Fibroblast of lung (primary cell): ENCODE results near the gene FCSK. TPM values are rescaled to one million over a fixed set of nuclear protein-coding genes. Genes with fewer than 3 reads are reported as not detected.

Experiments used
- DNase-seq, 2 donors: peaks; one replicate each; pipeline versions ENCODE4 v3.0.0 to v3.0.0-alpha.2; 2010; ENCODE audit warnings: low read depth in 2 of 2
- H2AFZ ChIP-seq: 2 replicates; pipeline ENCODE4 v1.5.1; 2012; ENCODE audit warnings: low read length, control low read depth, inconsistent platforms
- H3K27ac ChIP-seq: 2 replicates; pipeline ENCODE4 v1.5.1; 2011; ENCODE audit warnings: low read length, control low read depth; ENCODE audit not compliant: insufficient read depth
- H3K27me3 ChIP-seq: 2 replicates; pipeline ENCODE4 v1.5.1; 2011; ENCODE audit warnings: mild to moderate bottlenecking, low read length; ENCODE audit not compliant: control insufficient read depth, insufficient read depth
- H3K36me3 ChIP-seq: 2 replicates; pipeline ENCODE4 v1.5.1; 2011; ENCODE audit warnings: low read length; ENCODE audit not compliant: control insufficient read depth, insufficient read depth
- H3K4me1 ChIP-seq: 2 replicates; pipeline ENCODE4 v1.5.1; 2011; ENCODE audit warnings: low read length; ENCODE audit not compliant: control insufficient read depth, insufficient read depth; ENCODE audit errors: extremely low read depth
- H3K4me2 ChIP-seq: 2 replicates; pipeline ENCODE4 v1.5.1; 2011; ENCODE audit warnings: low read length, control low read depth; ENCODE audit not compliant: insufficient read depth; ENCODE audit errors: extremely low read depth
- H3K4me3 ChIP-seq, 4 experiments: fragments of 200-600 bp in 1 of 4; sonication (generic) in 1 of 4; replicated peaks in 1 of 4; 2 replicates each; pipeline ENCODE4 v1.5.1; 2011 to 2016; ENCODE audit warnings: low read length in 4 of 4, low read depth in 3 of 4, mild to moderate bottlenecking in 3 of 4, control low read depth in 2 of 4, inconsistent platforms in 1 of 4, mixed read lengths in 1 of 4; ENCODE audit not compliant: insufficient read depth in 1 of 4; ENCODE audit errors: control extremely low read depth in 1 of 4
- H3K79me2 ChIP-seq: 2 replicates; pipeline ENCODE4 v1.5.1; 2012; ENCODE audit warnings: mild to moderate bottlenecking, low read length, inconsistent platforms; ENCODE audit not compliant: control insufficient read depth, insufficient read depth
- H3K9ac ChIP-seq: 2 replicates; pipeline ENCODE4 v1.5.1; 2011; ENCODE audit warnings: mild to moderate bottlenecking, low read length, control low read depth; ENCODE audit not compliant: insufficient read depth
- H3K9me3 ChIP-seq: 2 replicates; pipeline ENCODE4 v1.5.1; 2012; ENCODE audit warnings: low read depth, low read length; ENCODE audit not compliant: control insufficient read depth, insufficient read depth
- H4K20me1 ChIP-seq: 2 replicates; pipeline ENCODE4 v1.5.1; 2011; ENCODE audit warnings: low read length; ENCODE audit not compliant: control insufficient read depth, insufficient read depth; ENCODE audit errors: extremely low read depth
- CTCF ChIP-seq, 2 donors: IDR thresholded peaks in 1 of 2; conservative IDR thresholded peaks in 1 of 2; 1 replicate in 1 of 2; 2 replicates in 1 of 2; pipeline ENCODE4 v1.5.1; 2011 to 2012; ENCODE audit warnings: low read length in 2 of 2, control low read depth in 1 of 2, inconsistent platforms in 1 of 2, low read depth in 1 of 2, mild to moderate bottlenecking in 1 of 2
- EZH2 ChIP-seq: IDR thresholded peaks from 2 replicates; pipeline ENCODE4 v1.5.1; 2012; ENCODE audit warnings: low read length, control low read depth, mild to moderate bottlenecking; ENCODE audit errors: missing control alignments
- polyA plus RNA-seq, 2 donors: library from polyadenylated mRNA; depleted of rRNA in 1 of 2; stranded (reverse) in 1 of 2; unstranded in 1 of 2; fragments of >200 nt; gene quantifications; 2 replicates each; pipeline ENCODE4 v1.2.1, GENCODE V29; 2011 to 2012; ENCODE audit warnings: missing spikeins in 1 of 2
- total RNA-seq: library from RNA; depleted of rRNA; stranded (reverse); fragments of >200 nt; gene quantifications from 2 replicates; pipeline ENCODE4 v1.2.1, GENCODE V29; 2014

The FCSK gene
- total and polyA plus RNA-seq, 2 donors (not counting 1 experiment from before 2014, with no cell fraction given), result 4.9 to 13.5 TPM

GRCh38 chr16:70470927-70471341 is 16.5 kb downstream of the FCSK start:
- H3K27ac ChIP-seq, result no peak overlapping the region
- no peak overlapping the region for H3K9ac ChIP-seq
- no peak overlapping the region for H3K4me2 ChIP-seq
- no peaks in the 10 kb centered on the region for H3K27me3 ChIP-seq
- peaks cover 2% of the 10 kb centered on the region for H3K36me3 ChIP-seq
- no peaks in the 10 kb centered on the region for H3K79me2 ChIP-seq
- no peaks in the 10 kb centered on the region for H3K9me3 ChIP-seq
- TF ChIP-seq CTCF (conservative IDR thresholded peaks at IDR 0.05 in 1 of 2, IDR thresholded peaks at IDR 0.05 in 1 of 2; ENCODE audit: low read depth in 1 of 2, low read length in 2 of 2) (peak; percentile 6 to 42), EZH2 (no peak)
- H2AFZ ChIP-seq, result no peak overlapping the region
- no peak overlapping the region for H3K4me3 ChIP-seq
- DNase-seq, result peak in 1 of 2 donors; percentile 23
- no peaks in the 10 kb centered on the region for H3K4me1 ChIP-seq
- no peaks in the 10 kb centered on the region for H4K20me1 ChIP-seq

DNA sequence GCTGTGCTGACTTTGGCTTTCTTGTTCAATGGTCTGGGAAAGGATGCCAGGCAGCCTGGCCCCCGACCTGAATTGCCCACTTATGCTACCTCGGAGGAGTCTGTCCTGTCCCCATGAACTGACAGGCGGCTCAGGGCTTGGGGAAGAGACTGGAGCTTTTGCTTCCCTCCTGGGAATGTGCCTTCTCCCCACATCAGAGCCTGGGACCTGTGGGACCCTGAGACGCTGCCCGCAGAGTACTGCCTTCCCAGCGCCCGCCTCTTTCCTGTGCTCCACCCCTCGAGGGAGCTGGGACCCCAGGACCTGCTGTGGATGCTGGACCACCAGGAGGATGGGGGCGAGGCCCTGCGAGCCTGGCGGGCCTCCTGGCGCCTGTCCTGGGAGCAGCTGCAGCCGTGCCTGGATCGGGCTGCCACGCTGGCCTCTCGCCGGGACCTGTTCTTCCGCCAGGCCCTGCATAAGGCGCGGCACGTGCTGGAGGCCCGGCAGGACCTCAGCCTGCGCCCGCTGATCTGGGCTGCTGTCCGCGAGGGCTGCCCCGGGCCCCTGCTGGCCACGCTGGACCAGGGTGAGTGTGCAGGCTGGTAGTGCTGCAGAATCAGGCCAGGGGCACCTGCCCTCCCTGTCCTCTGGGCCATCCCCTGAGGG is 18.5 kb downstream of the FCSK start:
- no peaks in the 10 kb centered on the region for H3K79me2 ChIP-seq
- peaks cover 13% of the 10 kb centered on the region for H3K4me1 ChIP-seq
- TF ChIP-seq EZH2 (no peak), CTCF (conservative IDR thresholded peaks at IDR 0.05 in 1 of 2, IDR thresholded peaks at IDR 0.05 in 1 of 2; ENCODE audit: low read depth in 1 of 2, low read length in 2 of 2) (no peak)
- H3K36me3 ChIP-seq, result peaks cover 2% of the 10 kb centered on the region
- H3K4me2 ChIP-seq, result no peak overlapping the region
- no peak overlapping the region for H3K9ac ChIP-seq
- DNase-seq, result no peak
- H4K20me1 ChIP-seq, result no peaks in the 10 kb centered on the region
- H3K27ac ChIP-seq, result no peak overlapping the region
- no peak overlapping the region for H3K4me3 ChIP-seq
- no peaks in the 10 kb centered on the region for H3K9me3 ChIP-seq
- no peak overlapping the region for H2AFZ ChIP-seq
- H3K27me3 ChIP-seq, result no peaks in the 10 kb centered on the region

GRCh38 chr16:70473446-70474319 is 19.3 kb downstream of the FCSK start:
- Histone ChIP-seq H2AFZ (no peak overlapping the region), H3K27ac (no peak overlapping the region), H3K4me2 (no peak overlapping the region), H3K9me3 (no peaks in the 10 kb centered on the region), H3K9ac (no peak overlapping the region), H3K36me3 (peaks cover 7% of the 10 kb centered on the region), H3K4me3 (no peak overlapping the region), H3K79me2 (no peaks in the 10 kb centered on the region), H3K4me1 (peaks cover 16% of the 10 kb centered on the region), H3K27me3 (no peaks in the 10 kb centered on the region), H4K20me1 (no peaks in the 10 kb centered on the region)
- no peak for TF ChIP-seq EZH2
- no peak for TF ChIP-seq CTCF (conservative IDR thresholded peaks at IDR 0.05 in 1 of 2, IDR thresholded peaks at IDR 0.05 in 1 of 2; ENCODE audit: low read depth in 1 of 2, low read length in 2 of 2)
- DNase-seq, result no peak
